GM12892 (cell line): ENCODE results near the gene HMCN2.

Experiments used
- POLR2A ChIP-seq: IDR thresholded peaks from 2 replicates; pipeline ENCODE4 v1.6.1; 2011; ENCODE audit warnings: low read depth, low read length, control low read depth
- TAF1 ChIP-seq: IDR thresholded peaks from 2 replicates; pipeline ENCODE4 v1.6.1; 2011; ENCODE audit warnings: low read depth, mild to moderate bottlenecking, control low read depth, low read length, borderline replicate concordance

GRCh38 chr9:130422546-130422945 is 157.0 kb downstream of the HMCN2 start:
- TF ChIP-seq POLR2A (no peak), TAF1 (no peak)
